IMR-90 (cell line): ENCODE data around the gene BMP8A.

Experiments used
- CEBPB ChIP-seq: IDR thresholded peaks from 2 replicates; pipeline ENCODE4 v1.6.1; 2012; ENCODE audit warnings: low read depth, low read length, improper control_type of control experiment
- CHD1 ChIP-seq: IDR thresholded peaks from 2 replicates; pipeline ENCODE4 v1.6.1; 2012; ENCODE audit warnings: low read depth, low read length, improper control_type of control experiment
- CTCF ChIP-seq: conservative IDR thresholded peaks from 2 replicates; pipeline ENCODE4 v1.5.1; 2012; ENCODE audit warnings: mild to moderate bottlenecking, low read depth, low read length, improper control_type of control experiment
- MAFK ChIP-seq: IDR thresholded peaks from 2 replicates; pipeline ENCODE4 v1.6.1; 2012; ENCODE audit warnings: low read depth, low read length, improper control_type of control experiment
- POLR2A ChIP-seq: IDR thresholded peaks from 2 replicates; pipeline ENCODE4 v1.6.1; 2012; ENCODE audit warnings: mild to moderate bottlenecking, low read depth, low read length
- RAD21 ChIP-seq: IDR thresholded peaks from 2 replicates; pipeline ENCODE4 v1.6.1; 2012; ENCODE audit warnings: low read length, improper control_type of control experiment
- RCOR1 ChIP-seq: IDR thresholded peaks from 2 replicates; pipeline ENCODE4 v1.6.1; 2012; ENCODE audit warnings: mild to moderate bottlenecking, low read length, improper control_type of control experiment; ENCODE audit not compliant: insufficient replicate concordance
- SMC3 ChIP-seq: fragments of 150-350 bp; IDR thresholded peaks from 2 replicates; pipeline ENCODE4 v1.6.1; 2016; ENCODE audit warnings: low read depth, mild to moderate bottlenecking, antibody characterized with exemption, low read length, moderate library complexity
- USF2 ChIP-seq: fragments of 150-350 bp; IDR thresholded peaks from 2 replicates; pipeline ENCODE4 v1.6.1; 2017; ENCODE audit warnings: mild to moderate bottlenecking, antibody characterized with exemption, low read length, low read depth

GRCh38 chr1:39531526-39531925 lies 40.1 kb downstream of the BMP8A start:
- TF ChIP-seq POLR2A, result no peak
- no peak for TF ChIP-seq USF2
- TF ChIP-seq CTCF, result no peak
- TF ChIP-seq RCOR1, result no peak
- no peak for TF ChIP-seq CHD1
- TF ChIP-seq SMC3, result no peak
- no peak for TF ChIP-seq RAD21
- TF ChIP-seq MAFK, result no peak
- TF ChIP-seq CEBPB, result no peak
